Sciatic nerve (tissue), 2 donors: ENCODE data around the gene PTPMT1. TPM values are rescaled to one million over a fixed set of nuclear protein-coding genes. Genes with fewer than 3 reads are reported as not detected.
A peak's percentile ranks its signal among the peaks of the same experiment; 100 is the strongest.
"Not testable (repeated sequence)": the region's sequence is repeated elsewhere in the genome, so short reads cannot be mapped to it uniquely, and the experiment has no call there.

Experiments used
- ATAC-seq: fragments of 200-7000 bp; cut with Tn5 transposase; one replicate; pipeline ENCODE4 v1.9.1; 2020; ENCODE audit warnings: mild to moderate bottlenecking, moderate library complexity
- DNase-seq: peaks from one replicate; pipeline ENCODE4 v3.0.0-alpha.2; 2020; ENCODE audit warnings: low spot score
- intact Hi-C: fragments of 100-400 bp; cut with DNase I; formaldehyde crosslinking; loops from one replicate; pipeline ENCODE4 v1.14.2; 2022
- total RNA-seq: library from RNA; stranded (reverse); fragmentation: NEBNext Ultra II Directional; extraction: Animal tissue kit (Norgen Biotek cat#: 25700); gene quantifications from one replicate; pipeline ENCODE4 v1.2.1, GENCODE V29; 2021
- donor health status: DM: no; HTN: no; CAD: no.
- donor health status: DM: no; HTN: no; CAD: no.

The PTPMT1 gene, protein sequence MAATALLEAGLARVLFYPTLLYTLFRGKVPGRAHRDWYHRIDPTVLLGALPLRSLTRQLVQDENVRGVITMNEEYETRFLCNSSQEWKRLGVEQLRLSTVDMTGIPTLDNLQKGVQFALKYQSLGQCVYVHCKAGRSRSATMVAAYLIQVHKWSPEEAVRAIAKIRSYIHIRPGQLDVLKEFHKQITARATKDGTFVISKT
- total RNA-seq = 31.3 TPM

DNA sequence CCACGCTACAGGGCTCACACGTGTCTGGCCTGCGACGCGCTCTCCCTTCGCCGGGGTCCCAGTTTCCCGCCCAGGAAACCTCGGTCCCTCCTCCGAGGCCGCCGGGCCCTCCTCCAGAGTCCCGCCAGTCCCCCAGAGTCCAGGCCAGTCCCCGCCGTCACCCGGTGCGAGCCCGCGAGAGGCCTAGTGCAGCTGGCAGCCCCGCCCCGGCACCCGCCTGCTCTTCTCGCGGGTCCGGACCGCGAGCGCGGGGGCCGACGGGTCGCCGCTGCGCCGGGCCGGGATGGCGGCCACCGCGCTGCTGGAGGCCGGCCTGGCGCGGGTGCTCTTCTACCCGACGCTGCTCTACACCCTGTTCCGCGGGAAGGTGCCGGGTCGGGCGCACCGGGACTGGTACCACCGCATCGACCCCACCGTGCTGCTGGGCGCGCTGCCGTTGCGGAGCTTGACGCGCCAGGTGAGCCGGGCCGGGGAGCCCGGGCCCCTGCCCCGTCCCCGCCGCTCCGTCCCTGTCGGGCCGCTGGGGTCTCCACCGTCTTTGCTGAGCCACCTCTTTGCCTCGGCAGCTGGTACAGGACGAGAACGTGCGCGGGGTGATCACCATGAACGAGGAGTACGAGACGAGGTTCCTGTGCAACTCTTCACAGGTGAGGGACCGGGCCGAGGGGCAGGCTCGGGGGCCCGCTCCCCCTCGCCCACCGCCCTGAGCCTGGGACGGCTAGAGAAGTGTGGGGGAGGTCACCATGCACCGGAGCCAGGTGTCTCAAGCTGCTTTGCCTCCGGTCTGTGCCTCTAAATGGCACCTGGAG lies at the start of gene PTPMT1:
Gene PTPMT1, plus strand, starts transcription at position 260 of the 809 bp plus-strand sequence. Its CDS starts 24 bp downstream, at position 284.
- peak; percentile 95 for ATAC-seq
- DNase-seq = peak; percentile 80
- intact Hi-C loops = no loop called here

DNA sequence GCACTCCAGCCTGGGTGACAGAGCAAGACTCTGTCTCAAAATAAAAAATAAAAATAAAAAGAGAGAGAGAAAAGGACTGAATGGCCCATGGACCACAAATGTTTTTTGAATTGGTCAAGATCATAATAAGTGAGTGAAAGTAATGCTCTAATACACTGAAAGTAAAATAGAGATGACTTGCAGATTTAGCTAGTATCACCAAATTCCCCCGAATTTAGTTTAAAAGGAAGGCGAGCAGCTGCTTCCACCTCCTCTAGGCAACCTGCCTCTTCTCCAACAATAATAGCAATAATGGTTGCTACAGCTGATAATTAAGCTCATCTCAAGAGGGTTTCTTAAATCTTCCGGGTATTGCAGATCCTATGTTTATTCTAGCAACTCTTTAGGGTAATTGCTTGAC lies 49.2 kb upstream of the PTPMT1 start:
- DNase-seq (no peak), ATAC-seq (no peak)
- intact Hi-C loops = no loop called here

DNA sequence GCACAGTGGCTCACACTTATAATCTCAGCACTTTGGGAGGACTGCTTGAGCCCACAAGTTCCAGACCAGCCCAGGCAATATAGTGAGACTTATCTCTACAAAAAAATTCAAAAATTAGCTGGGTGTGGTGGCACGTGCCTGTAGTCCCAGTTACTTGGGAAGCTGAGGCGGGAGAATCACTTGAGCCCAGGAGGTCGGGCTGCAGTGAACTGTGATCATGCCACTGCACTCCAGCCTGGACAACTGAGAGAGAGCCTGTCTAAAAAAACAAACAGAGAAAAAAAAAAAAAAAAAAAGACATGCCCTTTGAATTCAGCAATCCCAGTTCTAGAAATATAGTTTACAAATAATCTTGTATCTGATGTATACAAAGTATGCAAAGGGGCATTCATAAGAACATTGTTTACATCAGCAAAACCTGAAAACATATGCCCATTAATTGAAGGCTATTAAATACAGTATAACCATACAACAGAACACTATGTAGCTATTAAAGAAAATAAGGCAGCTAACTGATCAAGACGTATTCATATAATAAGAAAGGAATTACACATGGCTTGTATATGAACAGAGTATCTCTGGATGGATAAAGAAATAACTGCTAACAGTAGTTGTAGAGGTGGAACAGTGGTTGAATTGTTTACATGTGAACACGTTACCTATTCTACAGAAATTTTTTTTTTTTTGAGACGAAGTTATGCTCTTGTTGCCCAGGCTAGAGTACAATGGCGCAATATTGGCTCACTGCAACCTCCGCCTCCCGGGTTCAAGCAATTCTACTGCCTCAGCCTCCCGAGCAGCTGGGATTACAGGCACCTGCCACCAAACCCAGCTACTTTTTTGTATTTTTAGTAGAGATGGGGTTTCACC lies 48.2 kb upstream of the PTPMT1 start:
- intact Hi-C loops = no loop called here
- DNase-seq (no peak), ATAC-seq (no peak)

DNA sequence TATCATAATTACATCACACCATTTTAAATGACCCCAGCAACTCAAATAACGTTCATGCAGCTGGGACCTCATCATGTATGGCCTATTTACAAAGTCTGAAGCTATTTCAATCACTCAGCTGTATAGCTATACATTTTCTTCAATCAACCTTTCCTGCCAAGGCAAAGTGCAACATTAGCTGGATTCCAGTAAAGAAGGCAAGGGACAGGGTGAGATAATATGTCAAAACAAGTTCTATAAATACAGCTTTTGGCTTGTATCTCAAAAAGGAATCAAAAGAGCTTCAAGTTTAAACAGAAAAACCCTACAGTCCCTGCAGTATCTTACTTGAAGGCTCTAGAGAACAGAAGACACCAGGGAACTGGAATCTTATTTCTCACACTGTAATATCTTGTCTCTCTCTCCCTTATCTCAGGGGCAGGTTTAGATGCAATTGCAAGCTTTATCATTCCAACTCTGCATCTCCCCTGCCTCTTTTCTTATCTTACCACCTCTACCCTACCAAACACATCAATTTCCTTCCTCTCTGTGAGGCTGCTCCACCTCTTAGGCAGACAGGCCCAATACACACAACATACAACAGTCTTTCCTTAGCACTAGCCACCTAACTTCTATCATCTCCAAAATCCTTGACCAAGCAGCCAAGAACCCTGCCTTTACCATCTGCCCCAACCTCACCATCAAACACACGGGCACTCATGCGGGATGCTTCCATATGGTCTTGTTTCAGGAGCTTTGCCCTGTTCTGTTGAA lies 47.0 kb upstream of the PTPMT1 start:
- ATAC-seq (no peak), DNase-seq (no peak)
- intact Hi-C loops = no loop called here

DNA sequence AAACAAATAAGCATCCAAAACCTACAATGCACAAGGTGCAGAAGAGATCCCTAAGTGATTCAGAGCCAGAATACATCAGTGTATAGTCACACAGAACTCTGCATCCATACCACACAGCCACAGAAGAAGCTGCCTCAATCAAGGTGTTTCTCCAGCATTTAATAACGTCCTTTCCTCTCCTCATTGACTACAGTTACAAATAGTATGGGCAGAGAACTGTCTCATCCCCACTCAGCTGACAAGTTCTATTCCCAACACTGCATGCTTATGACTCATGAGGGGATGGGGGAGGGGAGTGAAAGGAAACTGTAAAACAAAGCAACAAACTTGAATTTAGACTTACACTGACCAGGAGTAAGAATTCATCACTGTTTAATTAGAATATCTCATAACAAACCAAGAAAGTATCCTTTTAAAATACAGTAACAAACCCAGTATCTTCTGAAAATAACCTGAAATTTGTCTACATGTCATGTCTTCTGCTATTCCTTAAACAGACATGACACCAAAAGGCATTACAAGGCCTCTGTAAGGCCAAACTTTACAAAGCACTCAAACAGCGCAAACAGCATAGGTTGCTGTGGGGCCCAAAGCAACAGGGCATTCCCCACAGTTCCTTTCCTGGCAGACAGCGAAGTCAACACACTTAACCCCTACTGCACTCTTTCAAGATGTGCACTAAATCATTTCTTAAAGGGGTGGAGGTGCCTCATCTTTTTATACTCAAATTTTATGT lies 41.7 kb upstream of the PTPMT1 start:
- intact Hi-C loops = no loop called here
- DNase-seq (no peak), ATAC-seq (peak; percentile 91)

DNA sequence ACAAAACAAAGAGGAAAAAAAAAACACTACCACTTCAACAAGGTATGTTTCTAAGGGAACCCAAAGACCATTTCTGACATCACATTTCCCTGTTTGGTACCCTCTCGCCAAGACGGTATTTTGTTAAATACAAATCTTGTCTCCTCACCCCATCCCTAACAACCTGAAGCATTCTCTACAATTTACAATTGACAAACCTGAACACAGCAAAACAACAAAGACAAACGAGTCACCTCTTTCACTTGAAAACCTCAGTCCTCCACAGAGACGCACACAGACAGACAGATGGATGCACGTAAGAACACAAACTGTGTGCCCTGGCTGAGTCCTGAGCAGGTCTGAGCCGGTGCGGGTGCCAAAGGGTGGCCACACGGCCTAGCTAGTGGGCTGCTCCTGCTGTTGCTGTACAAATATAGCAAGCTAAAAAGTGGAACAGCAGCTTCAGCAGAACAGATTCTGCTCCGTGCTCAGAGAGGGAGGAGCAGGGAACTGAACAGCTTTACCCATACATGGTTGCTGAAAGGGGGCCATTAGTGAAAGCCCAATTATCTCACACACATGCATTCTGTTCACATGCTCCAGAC lies 41.0 kb upstream of the PTPMT1 start:
- no peak for DNase-seq
- intact Hi-C loops = no loop called here
- ATAC-seq = peak; percentile 59

DNA sequence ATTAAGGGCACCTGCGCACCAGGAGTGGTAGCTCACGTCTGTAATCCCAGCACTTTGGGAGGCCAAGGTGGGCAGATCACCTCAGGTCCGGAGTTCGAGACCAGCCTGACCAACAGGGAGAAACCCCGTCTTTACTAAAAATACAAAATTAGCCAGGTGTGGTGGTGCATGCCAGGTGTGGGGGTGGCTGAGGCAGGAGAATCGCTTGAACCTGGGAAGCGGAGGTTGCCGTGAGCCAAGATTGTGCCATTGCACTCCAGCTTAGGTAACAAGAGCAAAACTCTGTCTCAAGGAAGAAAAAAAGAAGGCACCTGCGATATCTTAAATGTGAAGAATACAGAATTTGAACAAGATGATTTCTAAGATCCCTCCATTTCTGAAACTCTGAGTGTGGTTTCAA lies 39.4 kb upstream of the PTPMT1 start:
- intact Hi-C loops, DNase-seq: not testable (repeated sequence)

DNA sequence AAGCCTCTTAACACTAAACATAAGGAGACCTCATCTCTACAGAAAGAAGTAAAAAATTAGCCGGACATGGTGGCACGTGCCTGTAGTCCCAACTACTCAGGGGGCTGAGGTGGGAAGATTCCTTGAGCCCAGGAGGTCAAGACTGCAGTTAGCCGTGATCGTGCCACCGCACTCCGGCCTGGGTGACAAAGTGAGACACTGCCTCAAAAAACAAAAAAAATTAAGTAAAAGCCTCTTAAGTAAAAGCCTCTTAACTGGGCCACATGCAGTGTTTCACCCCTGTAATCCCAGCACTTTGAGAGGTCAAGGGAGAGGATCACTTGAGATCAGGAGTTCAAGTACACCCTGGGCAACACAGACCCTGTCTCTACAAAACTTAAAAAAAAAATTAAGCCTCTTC lies 38.2 kb upstream of the PTPMT1 start:
- ATAC-seq (no peak), DNase-seq (no peak)
- intact Hi-C loops = no loop called here

More for the DNA sequence above, 39.4 kb upstream of the PTPMT1 start:
- ATAC-seq = not testable (repeated sequence)

DNA sequence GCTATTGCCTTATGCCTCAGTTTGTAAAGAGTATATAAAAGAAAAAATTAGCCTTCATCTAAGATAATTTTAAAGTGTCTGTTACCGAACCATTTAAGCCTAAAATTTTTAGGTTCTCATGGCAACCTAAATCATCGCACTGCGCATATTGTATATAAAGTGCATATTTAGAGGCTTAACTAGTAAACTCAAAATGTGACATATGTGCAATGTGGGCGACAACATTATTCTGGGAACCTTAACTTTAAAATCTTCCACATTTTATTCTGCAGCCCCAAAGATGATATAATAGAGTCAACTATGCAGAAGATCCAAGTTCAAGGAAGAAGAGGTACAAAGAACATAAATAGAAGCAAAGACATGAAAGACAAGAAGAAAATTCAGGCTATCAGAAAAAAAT lies 35.4 kb upstream of the PTPMT1 start:
- intact Hi-C loops = no loop called here
- ATAC-seq (no peak), DNase-seq (no peak)

DNA sequence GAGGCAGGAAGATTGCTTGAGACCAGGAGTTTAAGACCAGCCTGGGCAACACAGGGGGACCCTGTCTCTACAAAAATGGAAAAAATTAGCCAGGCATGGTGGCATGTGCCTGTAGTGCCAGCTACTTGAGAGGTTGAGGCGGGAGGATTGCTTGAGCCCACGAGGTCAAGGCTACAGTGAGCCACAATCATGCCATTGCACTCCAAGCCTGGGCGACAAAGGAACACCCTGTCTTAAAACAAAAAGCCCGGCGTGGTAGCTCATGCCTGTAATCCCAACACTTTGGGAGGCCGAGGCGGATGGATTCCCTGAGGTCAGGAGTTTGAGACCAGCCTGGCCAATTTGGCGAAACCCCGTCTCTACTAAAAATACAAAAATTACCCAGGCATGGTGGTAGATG lies 34.7 kb upstream of the PTPMT1 start:
- intact Hi-C loops, DNase-seq, ATAC-seq: not testable (repeated sequence)

DNA sequence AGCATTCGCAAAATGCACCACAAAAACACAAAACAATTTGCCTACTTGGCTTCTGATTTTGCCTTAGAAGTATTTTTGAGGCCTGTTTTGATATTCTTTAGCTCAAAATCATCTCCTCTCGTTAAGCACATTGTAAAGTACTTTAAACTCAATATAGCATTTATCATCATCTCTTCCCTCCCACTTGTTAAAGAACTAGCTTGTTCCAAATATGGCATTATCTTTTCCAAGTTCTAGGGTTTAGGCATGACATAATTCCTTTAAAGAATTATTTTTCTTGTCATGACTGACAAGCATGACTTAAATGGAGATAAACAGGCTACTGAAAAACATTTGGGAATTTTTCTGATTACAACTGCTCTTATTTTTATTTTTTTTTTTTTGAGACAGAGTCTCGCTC lies 33.7 kb upstream of the PTPMT1 start:
- DNase-seq (no peak), ATAC-seq (no peak)
- intact Hi-C loops = no loop called here

DNA sequence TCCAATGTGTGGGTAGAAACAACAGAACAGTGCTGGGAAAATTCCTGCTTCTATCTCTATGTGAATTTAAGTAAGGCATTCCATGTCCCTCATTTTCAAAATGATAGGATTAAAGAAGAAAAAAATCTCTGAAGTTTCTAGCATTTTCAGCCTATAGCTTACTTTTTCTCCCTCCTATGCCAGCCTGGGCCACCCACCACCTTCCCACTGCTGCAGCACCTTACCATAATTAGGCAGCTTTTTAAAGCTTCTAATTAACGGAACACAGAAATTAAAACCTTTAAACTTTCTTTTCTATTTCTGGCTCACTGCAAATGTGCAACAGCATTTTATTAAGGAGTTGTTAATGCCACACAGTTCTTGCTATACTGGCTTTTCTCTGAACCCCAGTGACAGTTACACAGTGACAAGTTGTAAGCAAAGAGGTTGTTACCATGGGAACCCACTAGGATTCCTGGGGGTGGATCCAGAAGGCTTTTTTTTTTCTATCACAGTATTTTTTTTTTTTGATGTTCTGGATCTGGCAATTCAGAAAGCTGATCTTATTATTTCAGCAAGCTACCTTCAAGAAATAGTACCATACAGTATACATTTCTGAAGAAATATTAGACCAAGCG lies 32.7 kb upstream of the PTPMT1 start:
- intact Hi-C loops = no loop called here
- ATAC-seq (no peak), DNase-seq (no peak)

DNA sequence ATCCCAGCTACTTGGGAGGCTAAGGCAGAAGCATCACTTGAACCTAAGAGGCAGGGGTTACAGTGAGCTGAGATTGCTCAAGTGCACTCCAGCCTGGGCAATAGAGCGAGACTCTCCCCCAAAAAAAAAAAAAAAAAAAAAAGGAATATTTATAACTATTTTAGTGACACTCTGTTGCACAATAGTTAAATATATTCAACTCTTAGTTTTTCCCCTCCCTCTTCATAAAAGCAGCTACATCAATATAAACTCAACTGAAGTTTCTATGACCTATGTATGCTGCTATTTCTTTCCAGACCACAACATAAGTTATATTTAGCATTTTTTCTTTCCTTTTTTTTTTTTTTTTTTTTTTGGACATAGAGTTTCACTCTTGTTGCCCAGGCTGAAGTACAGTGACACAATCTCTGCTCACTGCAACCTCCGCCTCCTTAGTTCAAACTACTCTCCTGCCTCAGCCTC lies 31.7 kb upstream of the PTPMT1 start:
- ATAC-seq = peak; percentile 9
- intact Hi-C loops = no loop called here

DNA sequence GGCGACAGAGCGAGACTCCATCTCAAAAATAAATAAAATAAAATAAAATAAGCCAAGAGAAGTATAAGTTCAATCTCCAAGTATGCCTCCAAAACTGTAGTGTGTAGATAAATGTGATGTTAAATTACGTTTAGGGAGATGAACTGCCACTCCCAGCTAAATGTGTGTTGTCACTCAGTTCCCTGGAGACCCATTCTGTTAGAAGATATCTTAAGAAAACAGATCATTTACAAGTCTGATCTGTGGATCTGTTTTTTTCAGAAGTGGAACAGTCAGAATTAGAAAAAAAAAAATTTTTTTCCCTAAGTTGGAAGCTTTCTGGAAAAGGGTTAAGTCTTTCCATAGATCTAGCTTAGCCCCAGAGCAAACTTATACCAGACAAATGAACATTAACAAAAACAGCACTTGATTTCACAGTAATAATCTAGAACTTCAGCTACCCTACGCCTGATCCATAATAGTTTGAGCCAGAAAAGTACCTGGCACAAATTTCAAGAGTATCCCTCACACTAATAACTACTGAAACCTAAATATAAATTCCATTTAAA lies 30.6 kb upstream of the PTPMT1 start:
- intact Hi-C loops = no loop called here
- no peak for DNase-seq
- ATAC-seq = no peak

More for the DNA sequence above, 31.7 kb upstream of the PTPMT1 start:
- no peak for DNase-seq

DNA sequence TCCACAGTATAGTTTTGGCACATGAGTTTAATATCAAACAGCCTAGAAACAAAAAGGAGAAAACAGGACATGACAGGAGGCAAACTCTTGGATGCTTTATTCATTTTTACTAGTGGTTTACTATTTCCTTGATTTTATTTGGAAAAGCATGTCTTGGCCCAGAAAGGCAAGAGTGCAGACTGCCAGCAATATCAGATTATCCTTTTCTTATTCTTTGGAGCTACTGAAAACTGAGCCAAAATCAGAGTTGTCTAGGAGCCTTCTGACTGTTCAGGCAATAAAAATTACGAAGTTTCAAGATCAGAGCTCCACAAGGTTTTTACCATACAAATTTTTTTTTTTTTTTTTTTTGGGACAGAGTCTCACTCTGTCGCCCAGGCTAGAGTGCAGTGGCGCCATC lies 28.5 kb upstream of the PTPMT1 start:
- ATAC-seq (peak; percentile 62), DNase-seq (no peak)
- intact Hi-C loops = no loop called here

DNA sequence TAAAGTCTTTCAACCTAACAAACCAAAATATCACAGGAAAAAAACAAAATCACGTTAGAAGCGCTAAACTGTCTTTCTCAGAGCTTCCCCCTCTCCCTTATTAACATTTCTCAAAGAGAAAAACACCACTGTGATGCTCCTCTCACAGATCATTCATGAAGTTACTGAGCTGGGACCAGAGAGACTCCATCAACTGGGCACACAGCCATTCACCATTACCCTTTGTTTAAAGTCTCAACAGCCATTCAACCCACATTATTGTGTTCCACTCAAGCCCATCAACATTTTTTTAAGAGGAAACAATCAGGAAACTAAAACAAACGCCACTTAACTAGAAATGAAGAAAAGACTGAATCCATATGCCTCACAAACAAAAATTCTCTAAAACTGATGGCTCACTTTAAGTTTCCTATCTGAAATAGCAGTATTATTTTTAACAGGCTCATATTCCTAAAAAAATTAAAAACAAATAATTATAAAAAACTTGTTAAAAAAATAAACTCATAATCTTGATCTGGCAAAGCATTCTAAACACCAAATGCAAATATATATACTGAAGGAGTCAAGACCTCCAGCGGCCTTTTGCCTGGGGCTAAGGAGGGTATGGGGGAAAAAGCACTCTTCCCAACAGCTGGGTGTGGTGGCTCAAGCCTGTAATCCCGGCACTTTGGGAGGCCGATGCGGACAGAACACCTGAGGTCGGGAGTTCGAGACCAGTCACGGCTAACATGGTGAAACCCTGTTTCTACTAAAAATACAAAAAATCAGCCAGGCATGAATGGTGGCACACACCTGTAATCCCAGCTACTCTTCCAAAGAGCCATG lies 26.4 kb upstream of the PTPMT1 start:
- intact Hi-C loops = no loop called here
- ATAC-seq = no peak
- DNase-seq = no peak
